ENCODE measurements around the gene ADAM23.

- no peak for TF ChIP-seq CTCF (IDR thresholded peaks at IDR 0.05)
- TF ChIP-seq POLR2A (IDR thresholded peaks at IDR 0.05) = no peak
- TF ChIP-seq POLR2AphosphoS5 (IDR thresholded peaks at IDR 0.05) = no peak
- no peak for TF ChIP-seq EP300 (IDR thresholded peaks at IDR 0.05)
These were observed 168.4 kb downstream of the ADAM23 start for GRCh38 chr2:206611736-206612135.
